PC-3 (cell line): ENCODE data around the gene JUNB. TPM values are rescaled to one million over a fixed set of nuclear protein-coding genes. Genes with fewer than 3 reads are reported as not detected.

Experiments used
- ATAC-seq: fragments of 200-7000 bp; cut with Tn5 transposase; 2 replicates; pipeline ENCODE4 v1.9.1; 2020; ENCODE audit warnings: mild to moderate bottlenecking, moderate library complexity
- BruUV-seq: library from RNA; stranded (reverse); fragments of 400-500 nt; replicated peaks from 2 replicates; lab custom pipeline; 2021; lab: Mats Ljungman, UMichigan
- CTCF ChIA-PET: fragments of 300-600 bp; sonication (Branson Sonifier 250); formaldehyde crosslinking; loops from one replicate; lab custom pipeline; 2022; ENCODE audit warnings: antibody characterized with exemption; lab: Charles Lee
- POLR2A ChIA-PET: fragments of 300-600 bp; sonication (Branson Sonifier 250); formaldehyde crosslinking; loops from one replicate; lab custom pipeline; 2022; ENCODE audit warnings: antibody characterized with exemption; ENCODE audit not compliant: unreplicated experiment; lab: Charles Lee
- DNase-seq: peaks from one replicate; pipeline ENCODE4 v3.0.0-alpha.2; 2015
- H2AFZ ChIP-seq: fragments of 300-600 bp; sonication (generic); 2 replicates; pipeline ENCODE4 v1.6.0; 2016; ENCODE audit warnings: antibody characterized with exemption, low read length
- H3F3A ChIP-seq: fragments of 300-600 bp; sonication (generic); one replicate; pipeline ENCODE4 v1.6.0; 2017; ENCODE audit warnings: antibody characterized with exemption, low read length, control low read depth, mild to moderate bottlenecking; ENCODE audit not compliant: unreplicated experiment
- H3K27ac ChIP-seq: fragments of 300-600 bp; sonication (generic); 2 replicates; pipeline ENCODE4 v1.5.1; 2016; ENCODE audit warnings: mild to moderate bottlenecking, low read length
- H3K27me3 ChIP-seq: fragments of 300-600 bp; sonication (generic); 2 replicates; pipeline ENCODE4 v1.6.1; 2016; ENCODE audit warnings: low read length, mixed read lengths
- H3K36me3 ChIP-seq: fragments of 300-600 bp; sonication (generic); 2 replicates; pipeline ENCODE4 v1.6.1; 2016; ENCODE audit warnings: low read depth, mixed run types, low read length, mixed read lengths
- H3K4me1 ChIP-seq: fragments of 300-600 bp; sonication (generic); 2 replicates; pipeline ENCODE4 v1.5.1; 2016; ENCODE audit warnings: low read length; ENCODE audit not compliant: insufficient read depth
- H3K4me2 ChIP-seq: fragments of 300-600 bp; sonication (generic); 2 replicates; pipeline ENCODE4 v1.6.0; 2016; ENCODE audit warnings: low read length
- H3K4me3 ChIP-seq: fragments of 300-600 bp; sonication (generic); 2 replicates; pipeline ENCODE4 v1.5.1; 2016; ENCODE audit warnings: mild to moderate bottlenecking, low read length, mixed read lengths
- H3K79me2 ChIP-seq: fragments of 300-600 bp; sonication (generic); 2 replicates; pipeline ENCODE4 v1.6.1; 2017; ENCODE audit warnings: low read length, mixed read lengths
- H3K9ac ChIP-seq: fragments of 300-600 bp; sonication (generic); 2 replicates; pipeline ENCODE4 v1.6.0; 2016; ENCODE audit warnings: mild to moderate bottlenecking, low read length
- H3K9me2 ChIP-seq: fragments of 300-600 bp; sonication (generic); replicated peaks from 2 replicates; pipeline ENCODE4 v1.6.1; 2016; ENCODE audit warnings: mixed run types, low read length, mixed read lengths
- H3K9me3 ChIP-seq: fragments of 300-600 bp; sonication (generic); 2 replicates; pipeline ENCODE4 v1.6.1; 2016; ENCODE audit warnings: low read length, mixed read lengths
- H4K20me1 ChIP-seq: fragments of 300-600 bp; sonication (generic); 2 replicates; pipeline ENCODE4 v1.6.1; 2016; ENCODE audit warnings: low read length, mixed read lengths
- EZH2 ChIP-seq: fragments of 300-600 bp; sonication (generic); IDR thresholded peaks from one replicate; pipeline ENCODE4 v1.6.1; 2017; ENCODE audit warnings: antibody characterized with exemption, mild to moderate bottlenecking, low read length; ENCODE audit not compliant: unreplicated experiment
- EZH2phosphoT487 ChIP-seq: fragments of 300-600 bp; sonication (generic); IDR thresholded peaks from 2 replicates; pipeline ENCODE4 v1.6.1; 2018; ENCODE audit warnings: mild to moderate bottlenecking, antibody characterized with exemption, low read length, borderline replicate concordance
- intact Hi-C: fragments of 100-400 bp; cut with micrococcal nuclease; formaldehyde crosslinking; loops from 2 replicates; pipeline ENCODE4 v1.9.0; 2023
- total RNA-seq: library from RNA; depleted of rRNA; stranded (reverse); fragments of >200 nt; gene quantifications from 2 replicates; pipeline ENCODE4 v1.2.3, GENCODE V29; 2014
- TF ChIP-seq, protein P1 (sequence below): fragments of 300-600 bp; sonication (generic); conservative IDR thresholded peaks from 2 replicates; pipeline ENCODE4 v1.5.1; 2017; ENCODE audit warnings: antibody characterized with exemption, low read depth, mild to moderate bottlenecking, low read length

The JUNB gene
- total RNA-seq, 1 experiment from 2014 or later = 343 TPM

DNA sequence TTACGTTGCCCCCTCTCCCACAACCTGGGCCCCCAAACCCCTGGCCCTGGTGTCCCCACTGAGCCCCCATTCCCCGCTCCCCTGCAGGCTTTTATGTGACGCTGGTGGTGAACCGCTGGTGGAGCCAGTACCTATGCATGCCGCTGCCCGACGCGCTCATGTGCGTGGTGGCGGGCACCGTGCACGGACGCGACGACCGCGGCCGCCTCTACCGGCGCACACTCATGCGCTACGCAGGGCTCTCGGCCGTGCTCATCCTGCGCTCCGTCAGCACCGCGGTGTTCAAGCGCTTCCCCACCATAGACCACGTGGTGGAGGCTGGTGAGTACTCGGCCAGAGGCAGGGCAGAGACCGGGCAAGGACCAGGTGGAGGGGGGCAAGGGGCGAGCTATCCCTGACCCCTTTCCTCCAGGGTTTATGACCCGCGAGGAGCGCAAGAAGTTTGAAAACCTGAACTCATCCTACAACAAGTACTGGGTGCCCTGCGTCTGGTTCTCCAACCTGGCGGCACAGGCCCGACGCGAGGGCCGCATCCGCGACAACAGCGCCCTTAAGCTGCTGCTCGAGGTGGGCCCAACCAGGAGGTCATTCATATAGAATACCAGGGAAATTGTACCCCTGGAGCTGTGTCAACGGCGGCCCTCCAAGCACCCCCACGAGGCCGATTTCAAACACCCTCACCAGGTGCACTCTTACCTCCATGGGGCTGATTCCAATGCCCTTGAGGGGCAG is 36.7 kb upstream of the JUNB start:
- Histone ChIP-seq H3K36me3 (no peaks in the 10 kb centered on the region), H4K20me1 (no peaks in the 10 kb centered on the region), H3K27ac (no peak overlapping the region), H3K9me3 (no peaks in the 10 kb centered on the region), H3K79me2 (no peaks in the 10 kb centered on the region), H3F3A (no peaks in the 10 kb centered on the region), H2AFZ (no peak overlapping the region), H3K4me1 (peaks cover 10% of the 10 kb centered on the region), H3K4me3 (no peak overlapping the region), H3K9ac (no peak overlapping the region), H3K4me2 (no peak overlapping the region), H3K27me3 (peaks cover 11% of the 10 kb centered on the region), H3K9me2 (no peaks in the 10 kb centered on the region)
- intact Hi-C loops = no loop called here
- POLR2A ChIA-PET = interaction anchor here (0.6 kb wide), 1 partner anchor 39 kb away, joined by 5 read pairs; no protein-coding TSS in a partner anchor
- CTCF ChIA-PET = no interaction called here
- no TSS peak for BruUV-seq
- DNase-seq (no peak), ATAC-seq (no peak)
- no peak for TF ChIP-seq EZH2phosphoT487
- no peak for TF ChIP-seq EZH2
- TF ChIP-seq, protein P1, sequence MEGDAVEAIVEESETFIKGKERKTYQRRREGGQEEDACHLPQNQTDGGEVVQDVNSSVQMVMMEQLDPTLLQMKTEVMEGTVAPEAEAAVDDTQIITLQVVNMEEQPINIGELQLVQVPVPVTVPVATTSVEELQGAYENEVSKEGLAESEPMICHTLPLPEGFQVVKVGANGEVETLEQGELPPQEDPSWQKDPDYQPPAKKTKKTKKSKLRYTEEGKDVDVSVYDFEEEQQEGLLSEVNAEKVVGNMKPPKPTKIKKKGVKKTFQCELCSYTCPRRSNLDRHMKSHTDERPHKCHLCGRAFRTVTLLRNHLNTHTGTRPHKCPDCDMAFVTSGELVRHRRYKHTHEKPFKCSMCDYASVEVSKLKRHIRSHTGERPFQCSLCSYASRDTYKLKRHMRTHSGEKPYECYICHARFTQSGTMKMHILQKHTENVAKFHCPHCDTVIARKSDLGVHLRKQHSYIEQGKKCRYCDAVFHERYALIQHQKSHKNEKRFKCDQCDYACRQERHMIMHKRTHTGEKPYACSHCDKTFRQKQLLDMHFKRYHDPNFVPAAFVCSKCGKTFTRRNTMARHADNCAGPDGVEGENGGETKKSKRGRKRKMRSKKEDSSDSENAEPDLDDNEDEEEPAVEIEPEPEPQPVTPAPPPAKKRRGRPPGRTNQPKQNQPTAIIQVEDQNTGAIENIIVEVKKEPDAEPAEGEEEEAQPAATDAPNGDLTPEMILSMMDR = no peak

DNA sequence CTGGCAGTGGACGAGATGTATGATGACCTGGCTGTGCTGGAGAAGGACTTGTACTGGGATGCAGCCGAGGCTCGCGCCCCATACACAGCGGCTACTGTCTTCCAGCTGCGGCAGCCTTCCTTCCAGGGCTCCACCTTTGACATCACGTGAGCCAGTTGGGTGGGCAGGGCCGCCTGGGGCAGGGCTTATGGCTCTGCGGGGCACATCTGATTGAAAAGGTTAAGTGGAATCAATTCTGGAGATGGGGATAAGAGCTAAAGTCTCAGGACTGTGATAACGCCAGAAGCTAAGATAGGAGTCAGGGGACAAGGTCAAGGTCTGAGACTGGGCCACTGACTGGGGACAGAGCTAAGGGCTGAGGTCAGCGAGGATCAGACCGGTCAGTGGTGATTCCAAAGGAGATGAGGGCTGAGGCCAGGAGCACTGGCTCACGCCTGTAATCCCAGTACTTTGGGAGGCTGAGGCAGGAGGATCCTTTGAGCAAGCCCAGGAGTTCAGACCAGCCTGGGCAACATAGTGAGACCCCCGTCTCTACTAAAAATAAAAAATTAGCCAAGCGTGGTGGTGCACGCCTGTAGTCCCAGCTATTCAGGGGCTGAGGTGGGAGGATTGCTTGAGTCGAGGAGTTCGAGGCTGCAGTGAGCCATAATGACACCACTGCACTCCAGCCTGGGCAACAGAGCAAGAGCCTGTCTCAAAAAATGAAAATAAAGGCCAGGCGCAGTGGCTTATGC is 35.0 kb upstream of the JUNB start:
- no peaks in the 10 kb centered on the region for H3K36me3 ChIP-seq
- no TSS peak for BruUV-seq
- ATAC-seq (no peak), DNase-seq (no peak)
- no peaks in the 10 kb centered on the region for H3K4me1 ChIP-seq
- TF ChIP-seq EZH2phosphoT487 (no peak), EZH2 (no peak)
- TF ChIP-seq, protein P1 = no peak
- H4K20me1 ChIP-seq = no peaks in the 10 kb centered on the region
- no peak overlapping the region for H3K4me2 ChIP-seq
- intact Hi-C loops = no loop called here
- no peaks in the 10 kb centered on the region for H3K9me2 ChIP-seq
- H3K79me2 ChIP-seq = no peaks in the 10 kb centered on the region
- H3K4me3 ChIP-seq = no peak overlapping the region
- POLR2A ChIA-PET = interaction anchor here (0.8 kb wide), 1 partner anchor 35 kb away, joined by 3 read pairs; the partner anchor contains the start of gene JUNB
- no peaks in the 10 kb centered on the region for H3F3A ChIP-seq
- no peaks in the 10 kb centered on the region for H3K9me3 ChIP-seq
- CTCF ChIA-PET = no interaction called here
- peaks cover 9% of the 10 kb centered on the region for H3K27me3 ChIP-seq
- H2AFZ ChIP-seq = no peak overlapping the region
- no peak overlapping the region for H3K27ac ChIP-seq
- no peak overlapping the region for H3K9ac ChIP-seq
